C1 segment of cervical spinal cord (tissue), 14 donors: ENCODE data around the gene DYSF.

Experiments
- DNase-seq, 14 donors: peaks; one replicate each; lab custom pipeline; 2025; lab: John Stamatoyannopoulos, UW

The DYSF gene

DNA sequence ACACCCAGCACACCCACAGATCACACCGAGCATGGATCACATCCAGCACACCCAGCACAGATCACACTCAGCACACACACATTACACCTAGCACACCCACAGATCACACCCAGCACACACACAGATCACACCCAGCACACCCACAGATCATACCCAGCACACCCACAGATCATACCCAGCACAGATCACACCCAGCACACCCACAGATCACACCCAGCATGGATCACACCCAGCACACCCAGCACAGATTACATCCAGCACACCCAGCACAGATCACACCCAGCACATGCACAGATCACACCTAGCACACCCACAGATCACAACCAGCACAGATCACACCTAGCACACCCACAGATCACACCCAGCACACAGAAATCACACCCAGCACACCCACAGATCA lies 118.6 kb downstream of the DYSF start:
- no peak for DNase-seq

DNA sequence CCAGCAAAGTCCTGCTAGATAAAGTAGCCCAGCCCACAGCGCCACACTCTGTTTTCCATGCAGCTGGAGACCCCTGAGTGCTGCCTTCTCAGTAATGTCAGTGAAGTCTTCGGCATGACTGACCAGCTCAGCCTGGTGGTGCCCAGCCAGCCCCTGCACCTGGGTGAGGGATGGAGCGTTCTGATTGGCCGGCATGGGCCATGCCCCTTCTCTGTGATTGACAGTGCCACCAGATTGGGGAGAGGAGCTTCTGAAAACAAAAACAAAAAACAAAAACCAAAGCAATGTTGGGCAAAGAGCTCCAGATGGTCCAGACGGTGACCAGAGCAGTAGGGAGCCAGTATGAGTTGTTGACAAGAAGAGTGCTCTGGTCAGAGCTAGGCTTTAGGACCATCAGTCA lies 122.6 kb downstream of the DYSF start:
- DNase-seq: peak in 4 of 14 donors; percentile 20 to 75 (median 40)

DNA sequence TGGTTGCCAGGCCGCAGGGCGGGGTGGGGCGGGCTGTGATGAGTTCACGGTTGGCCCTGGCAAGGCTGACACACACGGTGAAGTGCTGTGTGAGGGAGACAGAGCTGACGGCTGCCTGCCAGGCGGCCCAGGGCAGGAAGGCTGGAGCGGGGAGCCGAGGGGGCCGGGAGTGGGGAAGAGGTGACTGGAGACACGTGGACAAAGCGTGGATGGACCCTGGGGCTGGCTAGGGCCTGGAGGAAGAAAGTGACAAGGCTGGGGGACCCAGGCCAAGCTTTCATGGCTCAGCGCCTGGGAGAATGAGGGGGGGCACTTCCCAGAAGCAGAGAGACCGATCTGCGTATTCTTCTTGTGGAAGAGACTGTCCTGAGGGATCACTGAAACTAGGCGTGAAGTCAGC lies 123.2 kb downstream of the DYSF start:
- DNase-seq: peak in 12 of 14 donors; percentile 28 to 86 (median 56)

DNA sequence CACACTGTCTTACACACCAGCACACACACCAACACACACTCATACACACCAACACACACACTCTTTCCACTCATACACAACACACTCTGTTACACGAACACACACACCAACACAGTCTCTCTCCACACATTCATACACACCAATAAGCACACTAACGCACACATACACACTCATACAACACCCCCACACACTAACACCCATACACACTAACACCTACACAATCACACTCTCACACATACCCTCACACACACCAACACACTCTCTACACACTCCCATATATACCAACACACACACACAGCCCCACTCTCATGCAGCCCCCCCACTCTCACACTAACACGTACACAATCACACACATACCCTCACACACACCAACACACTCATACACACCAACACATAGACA lies 123.8 kb downstream of the DYSF start:
- no peak for DNase-seq

DNA sequence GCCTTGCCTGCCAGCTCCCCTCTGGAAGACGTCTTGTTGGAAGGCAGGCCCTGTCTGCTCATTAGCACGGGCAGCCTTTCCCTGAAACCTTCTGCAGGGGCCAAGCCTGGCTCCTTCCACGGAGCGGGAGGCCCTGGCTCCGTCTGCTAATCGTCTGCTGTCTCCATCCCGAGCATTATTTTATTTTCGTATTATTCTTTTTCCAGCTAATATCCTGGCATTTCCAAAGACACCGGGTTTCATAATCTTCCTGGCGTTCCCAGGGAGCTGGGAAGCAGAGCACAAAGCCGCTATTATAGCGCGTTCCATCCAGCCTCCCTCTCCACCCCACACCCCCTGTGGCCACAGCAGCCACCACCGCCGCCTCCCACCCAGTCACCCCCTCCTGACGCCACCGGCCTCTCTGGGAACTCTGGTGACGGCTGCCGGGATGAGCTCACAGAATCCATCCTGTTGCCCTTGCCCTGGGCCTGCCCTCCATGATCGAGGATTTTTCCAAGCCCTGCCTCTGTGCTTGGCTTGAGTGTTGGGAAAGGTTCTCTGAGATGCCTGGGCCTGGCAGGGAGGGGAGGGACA lies 125.5 kb downstream of the DYSF start:
- peak in 13 of 14 donors; percentile 23 to 97 (median 78) for DNase-seq

DNA sequence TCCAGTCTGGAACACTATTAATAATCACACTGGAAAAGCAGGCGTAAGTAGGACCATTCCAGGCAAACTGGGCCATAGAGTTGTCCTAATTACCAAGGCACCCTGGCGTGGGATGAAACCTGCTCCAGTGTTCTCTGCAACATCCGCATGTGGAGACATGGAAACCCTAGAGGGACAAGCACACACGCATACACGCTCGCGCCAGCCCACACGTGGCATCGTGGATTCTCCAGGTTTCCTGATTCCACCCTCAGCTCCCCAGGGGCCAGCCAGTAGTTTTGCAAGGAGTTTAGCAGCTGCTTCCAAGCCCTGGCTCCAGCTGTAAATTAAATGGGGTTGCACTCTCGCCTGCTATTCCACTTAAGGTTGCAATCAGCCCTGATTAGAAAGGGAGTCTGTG lies 127.7 kb downstream of the DYSF start:
- DNase-seq: peak in 1 of 14 donors; percentile 18

DNA sequence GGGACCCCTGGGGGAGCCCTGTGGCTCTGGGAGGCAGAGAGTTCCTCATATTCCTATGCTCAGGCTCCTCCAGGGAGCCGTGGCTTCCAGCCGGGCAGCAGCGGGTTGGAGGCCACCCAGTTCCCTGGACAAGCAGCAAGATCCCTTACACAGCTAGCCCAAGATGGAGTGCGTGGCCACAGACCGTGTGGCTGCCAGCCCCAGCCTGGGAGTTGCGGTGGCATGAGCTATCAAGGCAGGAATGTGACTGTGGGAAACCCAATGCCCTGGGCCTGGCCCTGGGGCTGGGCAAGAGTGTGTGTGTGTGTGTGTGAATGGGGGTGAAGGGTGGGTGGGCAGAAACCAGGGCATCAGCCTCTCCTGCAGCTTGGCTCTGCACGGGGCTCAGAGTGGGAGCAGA lies 130.5 kb downstream of the DYSF start:
- DNase-seq: no peak

DNA sequence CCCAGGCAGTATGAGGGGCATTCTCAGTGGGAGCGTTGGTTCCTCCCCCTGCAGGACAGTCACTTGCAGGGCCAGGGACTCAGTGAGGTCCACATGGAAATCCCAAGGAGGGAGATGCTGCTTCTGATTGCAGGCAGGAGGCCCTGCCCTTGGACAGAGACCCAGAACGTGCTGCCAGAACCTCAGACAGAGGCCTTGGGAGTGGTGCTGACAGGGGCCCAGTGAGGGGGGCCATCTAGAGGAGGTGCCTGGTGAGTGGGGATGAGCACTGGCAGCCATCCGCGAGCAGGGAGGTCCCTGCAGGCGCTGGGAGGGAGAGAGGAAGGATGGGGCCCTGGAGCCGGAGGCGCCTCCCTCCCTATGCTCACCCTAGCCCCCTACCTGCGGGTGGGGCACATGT lies 133.1 kb downstream of the DYSF start:
- no peak for DNase-seq

DNA sequence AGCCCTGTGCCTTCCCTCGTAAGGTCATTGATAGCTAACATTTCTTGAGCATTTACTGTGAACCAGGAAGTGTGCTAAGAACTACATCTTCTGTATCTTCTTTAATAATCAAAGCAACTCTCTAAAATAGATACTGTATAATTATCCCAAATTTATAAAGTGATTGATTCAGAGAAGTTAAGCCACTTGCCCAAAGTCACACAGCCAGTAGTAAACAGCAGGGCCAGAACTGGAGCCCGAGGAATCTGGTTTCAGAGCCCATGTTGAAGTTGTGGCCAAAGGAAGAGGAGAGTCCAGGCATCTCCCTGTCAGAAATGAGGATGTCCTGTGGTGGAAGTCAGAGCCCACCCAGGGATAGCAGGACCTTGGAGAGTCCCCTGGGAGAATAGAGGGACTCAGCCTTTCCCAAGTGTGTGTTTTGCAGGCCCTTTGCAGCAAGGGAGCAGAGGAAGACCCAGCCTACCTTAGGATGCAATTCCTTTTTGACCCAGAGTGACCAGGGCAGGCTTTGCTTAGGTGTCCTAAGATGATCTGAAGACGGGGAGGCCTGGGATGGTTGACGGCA lies 134.2 kb downstream of the DYSF start:
- no peak for DNase-seq

DNA sequence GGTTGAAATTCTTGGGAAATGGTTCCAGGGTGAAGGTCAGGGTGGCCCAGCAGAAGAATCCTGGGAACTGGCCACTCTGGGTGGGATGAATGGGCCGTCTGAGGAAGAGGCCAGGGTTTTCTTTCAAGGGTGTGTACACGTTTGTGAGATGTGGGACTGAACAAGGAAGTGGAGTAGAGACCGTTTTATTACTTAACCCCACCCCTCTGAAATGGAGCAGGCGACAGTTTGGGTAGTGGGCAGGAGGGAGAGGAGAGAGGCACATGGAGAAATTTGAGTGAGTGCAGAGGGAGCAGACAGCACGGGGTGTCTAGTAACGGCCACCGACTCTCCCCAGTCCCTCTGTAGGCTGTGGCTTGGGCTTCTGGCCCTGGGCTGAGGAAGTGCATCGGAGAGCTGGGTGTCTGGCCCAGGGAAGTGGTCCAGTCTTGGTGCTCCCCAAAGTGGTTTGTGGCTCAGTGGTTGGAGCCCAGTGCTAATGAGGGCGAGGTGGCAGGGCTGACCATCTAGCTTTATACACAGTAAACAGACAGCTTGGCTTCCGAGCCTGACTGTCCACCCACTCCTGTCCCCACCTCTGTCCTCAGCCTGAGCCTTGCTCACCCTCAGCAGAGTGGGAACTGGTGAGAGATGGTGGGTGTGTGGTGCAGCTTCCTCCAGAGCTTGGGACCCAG lies 135.3 kb downstream of the DYSF start:
- no peak for DNase-seq

DNA sequence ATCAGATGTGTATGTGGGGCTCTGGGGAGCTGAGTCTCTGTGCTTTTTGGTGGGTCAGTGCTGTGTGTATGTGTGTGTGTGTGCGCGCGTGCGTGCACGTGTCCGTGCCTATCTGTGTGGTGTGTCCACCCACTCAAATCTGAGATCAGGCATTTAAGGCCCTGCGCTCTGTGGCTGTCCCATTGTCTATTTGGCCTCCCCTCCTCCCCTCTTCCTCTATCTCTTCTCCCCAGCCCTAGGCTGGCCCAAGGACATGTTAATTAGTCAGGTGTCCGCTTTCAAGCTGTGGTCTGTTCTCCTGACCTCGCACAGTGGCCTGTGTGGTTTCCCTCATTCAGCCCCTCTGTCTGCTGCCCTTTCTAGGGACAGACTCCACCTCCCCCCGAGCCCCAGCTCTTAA lies 136.4 kb downstream of the DYSF start:
- no peak for DNase-seq

DNA sequence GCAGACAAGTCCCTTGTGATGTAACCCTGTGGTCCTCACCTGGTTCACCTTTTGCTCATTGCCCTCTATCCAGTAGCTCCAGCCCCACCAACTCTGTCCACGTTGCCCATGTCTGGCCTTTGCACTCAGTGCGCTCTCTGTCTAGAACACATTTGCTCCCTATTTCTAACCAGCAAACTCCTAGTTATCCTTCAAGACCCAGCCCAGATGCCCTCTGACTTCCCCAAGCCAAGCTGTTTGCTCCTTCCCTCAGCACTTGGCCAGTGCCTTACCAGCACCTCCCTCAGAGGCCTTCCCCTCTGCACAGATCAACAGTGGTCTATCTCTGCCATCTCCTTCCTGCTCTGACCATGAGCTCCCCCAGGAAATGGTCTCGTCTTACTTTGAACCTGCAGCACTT lies 137.7 kb downstream of the DYSF start:
- no peak for DNase-seq

DNA sequence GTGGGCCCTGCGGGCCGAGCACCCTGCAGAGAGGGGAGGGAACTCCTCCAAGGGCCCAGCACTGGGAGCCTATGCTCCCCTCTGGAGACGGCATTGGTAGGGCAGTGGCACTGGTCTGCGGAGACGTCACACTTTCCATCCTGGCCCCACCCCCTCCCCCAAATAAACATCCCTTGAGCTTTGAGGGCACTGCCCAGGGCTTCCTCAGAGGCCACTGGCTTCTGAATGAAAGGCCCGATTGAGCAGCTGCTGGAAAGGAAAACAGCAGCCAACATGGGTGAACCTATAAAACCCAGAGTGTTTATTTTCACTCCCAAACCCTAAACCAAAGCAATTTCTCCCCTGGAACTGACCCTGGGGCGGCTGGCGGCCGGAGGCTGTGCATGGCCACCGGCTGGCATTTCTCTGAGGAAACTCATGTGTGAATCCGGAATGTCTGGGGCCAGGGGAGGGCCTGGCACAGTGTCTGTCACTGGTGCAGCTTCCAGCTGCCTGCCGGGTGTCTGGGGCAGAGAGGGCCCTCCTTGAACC lies 138.9 kb downstream of the DYSF start:
- peak in 10 of 14 donors; percentile 27 to 88 (median 78) for DNase-seq

DNA sequence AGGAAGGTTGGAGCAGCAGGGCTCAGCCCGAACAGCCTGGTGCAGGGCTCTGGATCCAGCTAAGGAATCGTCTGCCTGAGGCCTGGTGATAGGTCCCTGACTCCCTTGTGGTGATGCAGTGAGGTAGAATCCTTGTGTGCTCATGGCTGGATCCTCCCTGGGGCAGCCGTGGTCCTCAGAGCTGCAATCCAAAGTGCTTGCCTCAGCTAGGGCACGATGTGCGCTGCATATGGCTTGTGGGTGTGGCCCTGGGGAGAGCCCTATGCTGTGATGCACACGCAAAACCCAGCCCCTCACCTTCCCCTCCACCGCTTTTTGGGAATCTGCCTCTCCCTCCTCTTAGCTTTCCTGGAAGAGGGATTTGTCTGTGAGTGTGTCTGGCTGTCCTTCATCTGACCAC lies 142.2 kb downstream of the DYSF start:
- peak in 3 of 14 donors; percentile 44 to 67 (median 61) for DNase-seq

DNA sequence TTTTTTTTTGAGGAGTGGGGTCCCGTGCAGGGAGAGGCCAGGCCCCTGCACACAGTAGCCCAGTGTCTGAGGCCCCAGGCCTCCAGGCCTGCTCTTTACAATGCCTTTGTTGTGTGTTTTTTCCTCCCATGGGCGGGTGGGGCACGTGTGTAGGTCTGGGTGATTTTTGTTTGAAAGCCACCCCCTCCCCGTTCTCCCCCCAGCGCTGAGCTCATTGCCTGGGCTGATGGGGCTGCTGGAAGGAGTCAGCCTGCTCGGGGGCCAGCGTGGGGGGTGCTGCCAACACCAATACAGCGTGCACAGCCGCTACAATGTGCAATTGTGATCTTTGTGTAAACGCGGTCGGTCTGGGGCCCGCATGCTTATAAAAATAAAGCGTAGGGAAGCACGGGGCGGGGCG lies 142.7 kb downstream of the DYSF start:
- DNase-seq: peak in 12 of 14 donors; percentile 17 to 92 (median 79)

DNA sequence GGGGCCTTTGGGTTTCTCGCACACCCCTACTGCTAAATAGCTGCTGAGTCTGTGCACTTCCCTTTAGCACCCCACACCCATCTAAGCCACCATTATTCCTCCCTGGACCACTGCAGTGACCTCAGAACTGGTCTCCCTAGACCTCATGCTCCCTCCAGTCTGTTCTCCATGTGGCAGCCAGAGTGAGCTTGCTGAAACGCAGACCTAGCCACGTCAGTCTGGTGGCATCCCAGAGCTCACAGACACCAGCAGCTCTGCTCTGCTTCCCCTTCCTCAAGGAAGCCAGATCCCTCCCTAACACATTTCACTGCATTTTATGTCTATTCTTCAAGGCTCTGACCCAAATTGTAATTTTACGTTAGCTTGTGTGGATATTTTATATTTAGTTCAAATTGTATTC lies 144.4 kb downstream of the DYSF start:
- DNase-seq: no peak

DNA sequence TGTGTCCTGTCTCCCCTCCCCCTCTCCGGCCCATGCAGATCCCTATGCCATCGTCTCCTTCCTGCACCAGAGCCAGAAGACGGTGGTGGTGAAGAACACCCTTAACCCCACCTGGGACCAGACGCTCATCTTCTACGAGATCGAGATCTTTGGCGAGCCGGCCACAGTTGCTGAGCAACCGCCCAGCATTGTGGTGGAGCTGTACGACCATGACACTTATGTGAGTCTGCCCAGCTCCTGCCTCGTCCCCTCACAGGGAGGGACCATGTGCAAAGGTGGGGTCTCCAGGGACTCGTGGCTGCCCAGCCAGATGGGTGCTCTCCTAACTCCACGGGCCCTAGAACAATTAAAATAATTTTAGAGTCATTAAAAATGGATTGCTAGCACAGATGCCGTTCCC lies 145.2 kb downstream of the DYSF start:
- DNase-seq: no peak

DNA sequence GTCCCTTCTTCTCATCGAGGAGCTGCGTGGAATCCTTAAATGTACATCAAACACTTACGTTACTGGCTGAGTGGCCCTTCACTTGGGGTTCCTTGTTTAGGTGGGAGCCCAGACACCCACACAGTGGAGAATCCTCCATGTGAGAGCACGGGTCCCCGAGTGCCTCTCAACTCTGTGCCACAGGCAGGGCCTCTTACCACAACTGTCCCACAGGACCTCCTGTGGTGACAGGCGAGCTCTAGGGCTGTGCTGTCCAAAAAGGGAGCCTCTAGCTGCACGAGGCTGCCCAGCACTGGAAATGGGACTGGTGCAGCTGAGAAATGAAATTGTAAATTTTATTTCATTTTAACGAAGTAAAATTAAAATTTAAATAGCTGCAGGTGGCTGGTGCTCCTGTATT lies 145.7 kb downstream of the DYSF start:
- no peak for DNase-seq

DNA sequence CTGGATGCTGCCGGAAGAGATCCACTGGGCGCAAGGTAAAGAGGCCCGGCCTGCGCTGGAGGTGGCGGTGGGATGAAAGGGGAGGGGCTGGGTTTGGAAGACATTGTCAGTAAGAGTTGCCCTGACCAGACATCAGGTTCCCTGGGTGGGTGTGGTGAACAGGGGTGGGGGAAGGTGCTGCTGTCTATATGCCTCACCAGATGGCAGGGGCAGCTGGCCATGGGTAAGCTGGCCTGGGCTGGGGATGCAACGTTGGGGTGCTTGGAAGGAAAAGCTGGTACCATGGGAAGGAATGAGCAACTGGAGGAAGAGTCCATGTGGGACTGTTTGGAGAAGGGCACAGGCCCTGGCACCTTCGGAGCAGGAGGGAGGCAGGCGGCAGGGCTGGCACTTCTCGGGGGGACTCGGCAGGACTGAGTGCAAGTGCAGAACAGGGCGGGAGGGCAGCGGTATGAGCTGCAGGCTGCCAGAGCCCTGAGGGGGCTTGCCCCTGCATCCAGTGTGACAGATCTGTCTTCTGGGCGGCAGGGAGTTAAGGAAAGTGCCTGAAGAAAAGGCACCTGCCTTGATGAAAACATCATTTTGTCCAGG lies 146.4 kb downstream of the DYSF start:
- DNase-seq: no peak

DNA sequence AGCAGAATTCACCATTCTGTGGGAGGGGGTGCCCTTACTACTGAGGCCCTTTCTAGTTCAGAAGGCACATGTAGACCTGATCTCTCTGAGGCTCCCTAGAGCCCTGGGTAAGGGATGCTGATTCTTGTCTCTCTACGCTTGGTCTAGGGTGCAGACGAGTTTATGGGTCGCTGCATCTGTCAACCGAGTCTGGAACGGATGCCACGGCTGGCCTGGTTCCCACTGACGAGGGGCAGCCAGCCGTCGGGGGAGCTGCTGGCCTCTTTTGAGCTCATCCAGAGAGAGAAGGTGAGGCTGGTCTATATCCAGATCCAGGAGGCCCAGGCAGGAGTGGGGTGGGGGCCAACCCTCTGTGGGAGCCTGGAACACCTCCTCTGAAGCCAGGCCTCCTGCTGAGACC lies 147.2 kb downstream of the DYSF start:
- no peak for DNase-seq

DNA sequence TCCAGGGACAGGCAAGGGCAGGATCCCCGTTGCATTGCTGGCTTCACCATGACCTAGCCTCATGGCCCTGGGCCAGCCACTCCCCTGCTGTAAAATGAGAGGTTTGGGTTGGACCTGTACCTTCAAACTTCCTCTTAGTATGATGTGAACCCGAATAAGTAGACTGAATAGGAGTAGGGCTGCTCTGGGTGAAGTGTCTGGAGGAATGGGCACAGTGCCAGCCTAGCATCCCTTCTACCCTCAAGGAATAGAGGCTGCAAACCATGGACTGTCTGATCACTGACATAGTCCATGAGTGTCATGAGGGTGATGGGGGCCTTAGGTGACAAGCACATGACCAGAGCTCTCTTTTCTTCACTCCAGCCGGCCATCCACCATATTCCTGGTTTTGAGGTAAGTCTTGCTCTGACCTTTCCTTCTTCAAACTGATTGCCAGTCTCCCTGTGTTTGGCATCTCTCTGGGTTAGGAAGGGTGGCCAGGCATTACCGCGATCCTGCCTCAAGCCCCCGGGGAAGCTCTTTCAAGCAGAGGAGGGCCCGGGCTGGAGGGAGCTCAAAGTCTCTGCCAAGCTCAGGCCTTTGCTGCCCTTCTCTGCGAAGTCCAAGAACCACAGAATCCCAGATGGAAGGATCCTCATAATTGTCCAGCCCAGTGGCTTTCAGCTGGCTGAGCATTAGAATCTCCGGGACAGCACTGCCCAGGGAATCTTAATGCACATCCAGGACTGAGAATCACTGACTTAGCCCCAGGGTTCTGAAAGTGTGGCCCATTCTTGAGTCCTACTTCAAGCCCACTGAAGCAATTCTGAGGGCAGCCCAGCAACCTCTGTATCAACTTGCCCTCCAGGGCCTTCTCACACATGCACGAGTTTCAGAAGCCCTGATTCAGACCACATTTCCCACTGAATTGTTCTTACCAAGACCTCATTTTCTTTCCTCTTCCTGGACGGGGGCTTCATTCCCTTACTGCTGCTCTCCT lies 148.1 kb downstream of the DYSF start:
- DNase-seq: no peak

DNA sequence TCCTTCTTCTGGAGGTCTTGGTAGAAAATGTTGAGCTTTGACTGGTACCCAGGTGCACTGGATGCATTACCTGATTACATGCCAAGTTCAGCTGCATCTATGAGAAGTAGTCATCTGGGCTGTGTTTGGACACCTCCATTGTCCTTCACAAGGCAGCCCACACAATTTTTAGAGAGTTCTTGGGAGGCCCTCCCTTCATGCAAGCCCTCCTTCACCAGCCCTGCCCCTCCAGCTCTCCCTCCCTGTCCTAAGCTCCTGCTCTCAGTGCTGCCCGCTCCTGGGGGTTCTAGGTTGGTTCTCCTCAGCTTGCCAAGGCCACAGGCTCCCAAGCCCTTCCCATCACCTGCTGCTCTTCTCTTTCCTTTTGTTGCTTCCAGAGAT lies 148.7 kb downstream of the DYSF start:
- DNase-seq: no peak
